Right ventricle myocardium inferior (tissue), 1 donor: ENCODE measurements around the gene MCM9. TPM values are rescaled to one million over a fixed set of nuclear protein-coding genes. Genes with fewer than 3 reads are reported as not detected.
"Not testable (repeated sequence)": the region's sequence is repeated elsewhere in the genome, so short reads cannot be mapped to it uniquely, and the experiment has no call there.

ENCODE experiments used
- ATAC-seq: fragments of 200-7000 bp; cut with Tn5 transposase; one replicate; pipeline ENCODE4 v1.9.1; 2020; ENCODE audit warnings: mild to moderate bottlenecking, moderate library complexity
- DNase-seq: peaks from one replicate; pipeline ENCODE4 v3.0.0; 2021; ENCODE audit errors: missing footprints
- intact Hi-C: fragments of 100-400 bp; cut with DNase I; formaldehyde crosslinking; loops from one replicate; pipeline ENCODE4 v1.11.0; 2022
- total RNA-seq: library from RNA; stranded (reverse); fragmentation: NEBNext Ultra II Directional; extraction: Animal tissue kit (Norgen Biotek cat#: 25700); gene quantifications from one replicate; pipeline ENCODE4 v1.2.1, GENCODE V29; 2021
- donor health status: DM: no; HTN: yes; CAD: no; lungs with severe emphysema.

The MCM9 gene
- total RNA-seq, 1 donor from 2014 or later, result 4.5 TPM

DNA sequence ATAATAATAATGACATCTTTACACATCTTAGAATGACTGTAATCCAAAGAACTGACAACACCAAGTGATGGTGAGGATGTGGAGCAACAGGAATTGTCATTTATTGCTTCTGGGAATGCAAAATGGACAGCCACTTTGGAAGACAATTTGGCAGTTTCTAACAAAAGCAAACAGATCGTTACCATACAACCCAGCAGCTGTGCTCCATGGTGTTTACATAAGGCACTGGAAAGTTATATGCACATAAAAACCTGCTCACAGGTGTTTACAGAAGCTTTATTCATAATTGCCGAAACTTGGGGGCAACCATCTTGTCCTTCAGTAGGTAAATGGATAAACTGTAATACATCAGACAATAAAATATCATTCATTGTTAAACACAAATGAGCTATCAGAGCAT is 59.3 kb downstream of the MCM9 start:
- ATAC-seq (no peak), DNase-seq (no peak)
- intact Hi-C loops, result no loop called here

DNA sequence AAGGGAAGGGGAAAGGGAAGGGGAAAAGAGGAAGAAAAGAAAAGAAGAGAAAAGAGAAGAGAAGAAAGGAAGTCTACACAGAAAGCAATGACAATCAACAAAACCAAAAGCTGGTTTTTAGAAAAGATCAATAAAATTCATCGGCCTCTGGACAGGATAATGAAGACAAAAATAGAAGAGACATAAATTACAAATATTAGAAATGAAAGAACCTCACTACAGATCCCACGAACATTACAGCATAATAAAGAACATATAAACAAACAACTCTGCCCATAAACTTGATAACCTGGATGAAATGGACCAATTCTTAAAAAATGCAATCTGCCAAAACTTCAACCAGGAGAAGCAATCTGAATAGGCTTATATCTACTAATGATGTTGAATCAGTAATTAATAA is 61.7 kb downstream of the MCM9 start:
- no peak for ATAC-seq
- intact Hi-C loops, result no loop called here

DNA sequence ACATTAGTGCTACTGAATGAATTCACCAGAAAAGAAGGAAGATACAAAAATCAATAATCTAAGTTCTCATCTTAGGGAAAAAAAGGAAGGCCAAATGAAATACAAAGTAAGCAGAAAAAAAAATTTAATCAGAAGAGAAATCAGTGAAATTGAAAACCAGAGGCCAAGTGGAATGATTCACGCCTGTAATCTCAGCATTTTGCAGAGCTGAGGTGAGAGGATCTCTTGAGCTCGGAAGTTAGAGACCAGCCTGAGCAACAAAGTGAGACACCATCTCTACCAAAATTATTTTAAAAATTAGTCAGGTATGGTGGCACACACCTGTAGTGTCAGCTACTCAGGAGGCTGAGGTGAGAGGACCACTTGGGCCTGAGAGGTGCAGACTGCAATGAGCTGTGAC is 62.2 kb downstream of the MCM9 start:
- intact Hi-C loops, result no loop called here
- no peak for DNase-seq
- no peak for ATAC-seq

More for the DNA sequence above, 61.7 kb downstream of the MCM9 start:
- no peak for DNase-seq

- ATAC-seq (no peak), DNase-seq (no peak)
- intact Hi-C loops, result no loop called here
Measured at GRCh38 chr6:118872318-118872717, 62.6 kb downstream of the MCM9 start.

- DNase-seq (no peak), ATAC-seq (no peak)
- intact Hi-C loops, result no loop called here
Measured at GRCh38 chr6:118871331-118871730, 63.6 kb downstream of the MCM9 start.

DNA sequence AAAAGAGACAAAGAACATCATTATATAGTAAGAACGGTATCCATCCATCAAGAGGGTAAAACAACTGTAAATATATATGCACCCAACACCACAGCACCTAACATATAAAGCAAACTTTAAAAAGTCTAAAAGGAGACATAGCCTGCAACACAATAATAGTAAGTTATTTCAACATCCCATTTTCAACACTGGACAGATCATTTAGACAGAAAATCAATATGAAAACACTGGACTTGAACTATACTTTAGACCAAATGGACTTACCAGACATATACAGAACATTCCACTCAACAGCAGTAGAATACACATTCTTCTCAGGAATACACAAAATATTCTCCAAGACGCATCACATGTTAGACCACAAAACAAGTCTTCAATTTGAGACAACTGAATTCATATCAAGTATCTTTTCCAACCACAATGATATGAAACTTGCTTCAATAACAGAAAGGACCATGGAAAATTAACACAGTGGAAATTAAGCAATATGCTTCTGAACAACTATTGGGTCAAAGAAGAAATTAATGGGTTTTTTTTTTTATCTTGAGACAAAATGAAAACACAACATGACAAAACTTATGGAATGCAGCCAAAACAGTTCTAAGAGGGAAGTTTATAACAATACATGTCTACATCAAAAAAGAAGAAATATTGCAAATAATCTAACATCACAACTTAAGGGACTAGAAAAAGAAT is 64.9 kb downstream of the MCM9 start:
- ATAC-seq, result no peak
- intact Hi-C loops, result no loop called here
- no peak for DNase-seq

GRCh38 chr6:118869350-118869749 is 65.6 kb downstream of the MCM9 start:
- DNase-seq, result no peak
- ATAC-seq, result no peak
- intact Hi-C loops, result no loop called here

GRCh38 chr6:118868901-118869300 is 66.1 kb downstream of the MCM9 start:
- DNase-seq, ATAC-seq, intact Hi-C loops: not testable (repeated sequence)

DNA sequence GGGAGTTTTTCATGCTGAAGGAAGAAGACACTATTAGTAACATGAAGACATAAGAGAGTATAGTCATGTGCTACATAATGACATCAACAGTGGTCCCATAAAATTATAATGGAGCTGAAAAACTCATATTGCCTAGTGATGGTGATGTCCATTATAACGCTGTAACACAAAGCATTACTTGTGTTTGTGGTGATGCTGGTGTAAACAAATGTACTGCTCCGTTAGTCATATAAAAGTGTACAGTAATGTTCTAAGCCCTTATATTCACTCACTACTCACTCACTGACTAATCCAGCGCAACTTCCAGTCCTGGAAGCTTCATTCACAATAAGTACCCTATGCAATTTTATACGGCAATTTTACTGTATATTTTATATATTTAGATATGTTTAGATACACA is 67.8 kb downstream of the MCM9 start:
- DNase-seq (no peak), ATAC-seq (no peak)
- intact Hi-C loops, result no loop called here

- no peak for DNase-seq
- ATAC-seq, result no peak
- intact Hi-C loops, result no loop called here
Measured at GRCh38 chr6:118865100-118865391, 69.9 kb downstream of the MCM9 start.

- intact Hi-C loops, result no loop called here
- no peak for ATAC-seq
- no peak for DNase-seq
Measured at GRCh38 chr6:118864341-118865099, 70.4 kb downstream of the MCM9 start.

DNA sequence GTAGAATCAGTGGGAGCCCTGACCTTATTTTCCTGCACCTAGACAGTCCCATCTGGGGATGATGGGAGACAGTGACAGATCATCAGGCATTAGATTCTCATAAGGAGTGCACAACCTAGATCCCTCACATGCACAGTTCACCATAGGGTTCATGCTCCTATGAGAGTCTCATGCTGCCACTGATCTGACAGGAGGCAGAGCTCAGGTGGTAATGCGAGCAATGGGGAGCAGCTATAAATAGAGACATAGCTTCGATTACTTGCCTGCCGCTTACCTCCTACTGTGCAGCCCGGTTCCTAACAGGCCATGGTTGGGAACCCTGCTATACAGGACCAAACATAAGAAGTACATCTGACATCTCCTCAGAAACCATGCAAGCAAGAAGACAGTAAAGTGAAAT is 72.5 kb downstream of the MCM9 start:
- intact Hi-C loops, result no loop called here
- DNase-seq (no peak), ATAC-seq (no peak)

GRCh38 chr6:118860880-118861279 is 74.1 kb downstream of the MCM9 start:
- DNase-seq, result no peak
- intact Hi-C loops, result no loop called here
- no peak for ATAC-seq

- DNase-seq, result no peak
- ATAC-seq, result no peak
- intact Hi-C loops, result no loop called here
Measured at GRCh38 chr6:118860363-118860762, 74.6 kb downstream of the MCM9 start.

GRCh38 chr6:118859517-118860064 is 75.4 kb downstream of the MCM9 start:
- ATAC-seq, result no peak
- intact Hi-C loops, result no loop called here
- no peak for DNase-seq

GRCh38 chr6:118856301-118856700 is 78.7 kb downstream of the MCM9 start:
- intact Hi-C loops, result no loop called here
- no peak for DNase-seq
- ATAC-seq, result no peak

GRCh38 chr6:118853408-118853807 is 81.6 kb downstream of the MCM9 start:
- intact Hi-C loops, result no loop called here
- DNase-seq, result no peak
- no peak for ATAC-seq

- intact Hi-C loops, result no loop called here
- ATAC-seq (no peak), DNase-seq (no peak)
Measured at GRCh38 chr6:118844915-118845314, 90.0 kb downstream of the MCM9 start.

GRCh38 chr6:118843685-118844390 is 91.1 kb downstream of the MCM9 start:
- no peak for DNase-seq
- no peak for ATAC-seq
- intact Hi-C loops, result no loop called here

DNA sequence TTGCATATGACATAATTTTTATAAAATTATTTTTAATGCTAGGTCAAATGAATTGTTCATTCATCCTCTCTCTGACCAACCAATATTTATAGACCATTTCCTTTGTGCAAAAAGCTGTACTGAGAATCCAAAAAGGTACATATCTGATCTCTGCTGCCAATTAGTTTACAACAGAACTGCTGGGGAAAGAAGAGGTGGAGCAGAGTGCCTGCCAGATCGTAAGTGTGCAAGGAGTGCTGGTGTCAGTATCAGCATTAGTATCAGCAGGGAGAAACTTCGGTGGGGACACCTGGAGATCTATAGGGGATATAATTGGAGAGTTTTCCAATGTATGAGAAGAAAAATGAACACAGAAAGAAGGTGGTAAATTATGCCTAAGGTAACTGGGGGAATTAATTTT is 104.3 kb downstream of the MCM9 start:
- ATAC-seq (no peak), DNase-seq (no peak)
- intact Hi-C loops, result no loop called here
